VCaP (cell line): ENCODE data around the gene GPHB5.

Experiments used
- H3K27ac ChIP-seq: fragments of 450-650 bp; 2 replicates; pipeline ENCODE4 v1.5.1; 2017
- TF ChIP-seq, protein P1 (sequence below): fragments of 450-650 bp; conservative IDR thresholded peaks from 2 replicates; pipeline ENCODE4 v1.5.1; 2017; ENCODE audit warnings: mild to moderate bottlenecking, moderate library complexity

Gene GPHB5, protein sequence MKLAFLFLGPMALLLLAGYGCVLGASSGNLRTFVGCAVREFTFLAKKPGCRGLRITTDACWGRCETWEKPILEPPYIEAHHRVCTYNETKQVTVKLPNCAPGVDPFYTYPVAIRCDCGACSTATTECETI

DNA sequence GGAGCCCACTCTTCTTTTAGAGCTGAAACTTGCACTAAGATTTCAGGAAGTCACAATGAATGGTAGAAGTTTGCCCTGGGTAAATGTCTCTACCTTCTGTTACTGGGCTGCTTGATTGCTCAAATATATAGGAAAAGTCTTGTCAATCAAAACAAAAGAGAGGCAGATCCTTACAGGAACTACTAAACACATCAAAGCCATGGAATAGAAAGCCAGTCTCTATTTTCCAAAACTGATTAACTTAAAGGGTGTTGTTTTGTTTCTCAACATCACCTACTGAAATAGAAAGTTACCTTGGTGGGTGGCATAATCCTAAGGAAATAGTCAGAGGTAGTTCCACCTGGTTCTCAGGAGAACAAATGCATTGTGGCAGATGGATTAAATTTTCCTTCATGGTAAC, at the start of gene GPHB5:
Gene GPHB5, minus strand, starts transcription at position 101 of the 400 bp plus-strand sequence. CDS start 1,086 bp downstream, outside the sequence.
- H3K27ac ChIP-seq = no peak within 1 kb of the TSS
- TF ChIP-seq, protein P1, sequence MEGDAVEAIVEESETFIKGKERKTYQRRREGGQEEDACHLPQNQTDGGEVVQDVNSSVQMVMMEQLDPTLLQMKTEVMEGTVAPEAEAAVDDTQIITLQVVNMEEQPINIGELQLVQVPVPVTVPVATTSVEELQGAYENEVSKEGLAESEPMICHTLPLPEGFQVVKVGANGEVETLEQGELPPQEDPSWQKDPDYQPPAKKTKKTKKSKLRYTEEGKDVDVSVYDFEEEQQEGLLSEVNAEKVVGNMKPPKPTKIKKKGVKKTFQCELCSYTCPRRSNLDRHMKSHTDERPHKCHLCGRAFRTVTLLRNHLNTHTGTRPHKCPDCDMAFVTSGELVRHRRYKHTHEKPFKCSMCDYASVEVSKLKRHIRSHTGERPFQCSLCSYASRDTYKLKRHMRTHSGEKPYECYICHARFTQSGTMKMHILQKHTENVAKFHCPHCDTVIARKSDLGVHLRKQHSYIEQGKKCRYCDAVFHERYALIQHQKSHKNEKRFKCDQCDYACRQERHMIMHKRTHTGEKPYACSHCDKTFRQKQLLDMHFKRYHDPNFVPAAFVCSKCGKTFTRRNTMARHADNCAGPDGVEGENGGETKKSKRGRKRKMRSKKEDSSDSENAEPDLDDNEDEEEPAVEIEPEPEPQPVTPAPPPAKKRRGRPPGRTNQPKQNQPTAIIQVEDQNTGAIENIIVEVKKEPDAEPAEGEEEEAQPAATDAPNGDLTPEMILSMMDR = no peak

DNA sequence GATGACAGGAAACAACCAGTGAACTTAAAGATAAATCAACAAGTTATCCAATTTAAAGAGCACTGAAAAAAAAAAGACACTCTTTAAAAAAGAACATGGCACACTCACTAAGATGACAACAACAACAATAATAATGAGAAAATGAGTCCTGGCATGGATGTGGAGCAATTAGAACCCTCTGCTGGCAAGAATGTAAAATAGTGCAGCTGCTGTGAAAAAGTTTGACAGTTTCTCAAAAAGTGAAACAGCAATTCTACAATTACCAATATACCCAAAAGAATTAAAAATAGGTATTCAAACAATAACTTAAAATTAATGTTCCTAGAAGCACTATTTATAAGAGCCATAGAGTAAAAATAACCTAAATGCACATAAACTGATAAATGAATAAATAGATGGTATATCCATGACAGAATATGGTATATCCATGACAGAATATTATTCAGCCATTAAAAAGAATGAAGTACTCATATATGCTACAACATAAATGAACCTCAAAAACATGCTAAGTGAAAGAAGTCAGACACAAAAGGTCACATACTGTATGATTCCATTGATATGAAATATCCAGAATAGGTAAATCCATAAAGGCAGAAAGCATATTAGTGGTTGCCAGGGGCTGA, 49.1 kb upstream of the GPHB5 start:
- no peak overlapping the region for H3K27ac ChIP-seq
- TF ChIP-seq, protein P1 = no peak

DNA sequence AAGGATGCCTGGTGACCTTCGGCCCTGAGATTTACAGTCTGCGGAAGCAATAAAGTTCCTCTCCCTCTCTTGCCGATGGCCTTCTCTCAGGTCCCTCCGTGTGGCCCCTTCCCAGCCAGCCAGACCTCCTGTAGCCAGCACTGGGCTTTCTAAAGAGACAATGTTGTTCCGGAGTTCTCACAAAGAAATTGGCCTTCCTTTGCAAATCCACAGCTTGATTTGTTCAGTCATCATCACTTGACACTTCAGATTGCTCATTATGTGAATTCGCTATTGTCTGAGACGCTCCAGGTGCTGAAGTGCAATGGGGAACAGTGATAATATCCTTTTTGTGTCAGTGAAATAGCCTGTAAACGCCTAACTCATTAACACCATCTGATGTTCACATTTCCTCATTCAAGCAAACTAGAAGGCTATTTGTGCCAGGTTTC, 43.7 kb upstream of the GPHB5 start:
- TF ChIP-seq, protein P1 = no peak
- H3K27ac ChIP-seq = no peak overlapping the region

DNA sequence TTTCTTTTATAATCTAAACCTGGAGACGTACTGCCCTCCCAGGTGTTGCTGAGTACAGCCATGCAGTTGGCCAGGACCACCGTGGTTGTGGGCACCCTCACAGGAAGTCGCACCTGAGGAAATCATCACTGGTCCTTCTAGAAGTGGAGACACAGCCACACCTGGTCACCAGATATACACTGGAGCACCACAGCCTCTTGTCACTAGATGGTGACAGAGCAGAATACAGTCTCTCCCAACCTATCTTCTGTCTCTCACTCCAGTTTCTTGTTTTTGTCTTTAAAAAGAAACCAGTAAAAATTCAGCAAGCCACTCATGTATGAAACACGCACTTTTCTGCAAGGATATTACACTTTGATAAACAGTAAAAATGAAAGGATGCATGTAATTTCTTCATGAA, 43.1 kb upstream of the GPHB5 start:
- TF ChIP-seq, protein P1 = peak; percentile 51; the same call in 1 of the 2 replicates
- H3K27ac ChIP-seq = no peak overlapping the region

DNA sequence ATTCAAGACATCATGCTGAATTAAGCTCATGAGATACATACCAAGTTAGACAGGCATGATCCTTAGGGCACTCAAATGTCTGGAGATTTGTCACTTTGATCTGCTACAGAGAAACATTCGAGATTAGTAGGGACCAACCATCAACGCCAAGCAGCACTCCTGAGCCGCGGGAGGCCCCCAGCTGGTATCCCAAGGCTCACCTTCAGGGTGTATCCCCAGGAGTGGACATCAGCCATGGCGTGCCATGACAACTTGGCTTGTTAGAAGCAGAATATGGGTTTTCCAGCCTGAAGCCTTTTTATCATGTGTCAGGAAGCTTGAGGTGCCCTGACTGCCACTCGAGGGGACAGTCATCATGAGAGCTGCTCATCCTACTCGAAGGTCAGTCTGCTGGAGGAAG, 39.1 kb upstream of the GPHB5 start:
- TF ChIP-seq, protein P1 = no peak
- H3K27ac ChIP-seq = no peak overlapping the region

DNA sequence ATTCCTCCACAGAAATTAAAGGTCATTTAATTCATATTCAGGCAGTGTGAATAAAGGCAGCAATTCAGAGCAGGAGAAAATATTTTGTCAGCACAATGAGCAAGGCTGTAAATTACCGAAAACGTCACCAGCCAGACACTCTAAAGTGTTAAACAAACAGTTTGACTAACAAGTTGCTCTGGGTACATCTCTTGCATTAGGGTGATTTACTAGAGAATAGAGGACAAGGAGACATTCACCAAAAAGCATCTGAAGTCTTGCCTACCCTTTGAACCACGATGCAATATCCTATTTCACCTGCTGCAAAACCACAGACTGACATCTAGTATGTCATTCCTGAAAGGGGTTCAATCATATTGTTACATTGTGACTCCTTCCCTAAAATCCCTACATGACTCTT, 27.1 kb upstream of the GPHB5 start:
- H3K27ac ChIP-seq = no peak overlapping the region
- TF ChIP-seq, protein P1 = no peak

DNA sequence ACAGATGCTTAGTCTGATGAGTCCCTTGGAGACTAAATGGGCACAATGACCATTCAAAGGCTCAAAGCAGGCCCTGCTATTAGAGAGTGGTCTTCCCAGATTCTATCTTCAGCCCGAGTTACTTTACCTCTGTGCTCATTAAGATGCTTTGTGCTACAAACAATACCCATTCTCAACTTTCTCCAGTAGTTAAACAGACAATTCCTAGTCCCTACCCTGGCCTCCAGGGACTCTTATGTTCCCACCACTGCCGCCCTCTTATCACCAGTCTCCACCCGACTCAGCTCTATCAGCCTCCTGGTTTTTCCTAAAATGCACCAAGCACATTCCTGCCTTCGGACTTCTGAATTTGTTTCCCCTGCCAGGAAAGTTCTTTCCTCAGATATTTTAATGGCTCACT, 25.6 kb upstream of the GPHB5 start:
- TF ChIP-seq, protein P1 = no peak
- no peak overlapping the region for H3K27ac ChIP-seq
